A549 treated with Mapracorat at 1 μM for 4 hours (cell line): Measurements from ENCODE around the gene PSG3. TPM values are rescaled to one million over a fixed set of nuclear protein-coding genes. Genes with fewer than 3 reads are reported as not detected.

ENCODE experiments used
- total RNA-seq: library from RNA; stranded (reverse); fragments of 200-300 nt; extraction: Qiagen RNA extraction; gene quantifications from 5 replicates; pipeline ENCODE4 v1.2.3, GENCODE V29; 2022

The PSG3 gene
- 0.07 to 0.18 TPM (median 0.14 TPM) in 3 of 5 replicates, not detected in the others for total RNA-seq

GRCh38 chr19:42740381-42740780 is at the start of gene PSG3:
PSG3 (minus strand) TSS chr19:42740481; CDS start chr19:42740384, 97 bp downstream.

Other genes starting within 250 kb of the PSG3 start
- 2.0 to 3.8 TPM (median 2.1 TPM) in 5 replicates for gene CEACAM1, start 212.0 kb downstream of the PSG3 start, total RNA-seq
- gene CEACAM8, start 145.6 kb downstream of the PSG3 start, total RNA-seq: not detected in 5 replicates
- 0.14 to 0.28 TPM (median 0.18 TPM) in 4 of 5 replicates, not detected in the other for gene PSG8, start 25.2 kb upstream of the PSG3 start, total RNA-seq
- gene PSG1, start 139.2 kb upstream of the PSG3 start, total RNA-seq: 0.13 to 0.33 TPM (median 0.17 TPM) in 5 replicates
- gene PSG6, start 177.4 kb upstream of the PSG3 start, total RNA-seq: not detected in 5 replicates
- gene PSG7, start 196.7 kb upstream of the PSG3 start, total RNA-seq: 0.07 to 0.16 TPM (median 0.10 TPM) in 3 of 5 replicates, not detected in the others